LHCN-M2 (cell line): ENCODE measurements around the gene SPCS2. TPM values are rescaled to one million over a fixed set of nuclear protein-coding genes. Genes with fewer than 3 reads are reported as not detected.
"Not testable (repeated sequence)": the region's sequence is repeated elsewhere in the genome, so short reads cannot be mapped to it uniquely, and the experiment has no call there.

ENCODE experiments used
- DNase-seq: peaks from one replicate; pipeline ENCODE4 v3.0.0-alpha.2; 2012; ENCODE audit warnings: low read depth
- total RNA-seq: library from RNA; depleted of rRNA; stranded (reverse); fragments of >200 nt; gene quantifications from 2 replicates; pipeline ENCODE4 v1.2.3, GENCODE V29; 2014; rRNA removed

Gene SPCS2
- total RNA-seq, 1 experiment from 2014 or later = 60.1 TPM

GRCh38 chr11:75000975-75001354, 51.9 kb downstream of the SPCS2 start:
- DNase-seq = no peak

DNA sequence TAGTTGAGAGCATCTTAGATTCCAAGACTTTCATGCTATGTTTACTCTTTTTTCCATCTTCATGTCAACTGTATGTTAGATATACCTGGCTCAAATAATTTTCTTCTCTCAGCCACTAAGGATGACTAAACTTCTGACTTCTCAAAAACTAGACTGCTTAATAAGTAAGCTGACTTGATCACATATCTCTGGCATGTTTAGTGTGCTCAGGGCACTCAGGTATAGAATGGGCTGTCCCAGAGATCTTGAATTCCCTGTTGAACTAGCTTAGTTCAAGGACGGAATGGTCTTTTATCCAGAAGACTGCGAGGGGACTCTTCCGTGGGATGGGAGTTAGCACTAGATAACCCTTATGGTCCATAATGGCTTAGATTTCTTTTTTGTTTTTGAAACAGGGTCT, 52.6 kb downstream of the SPCS2 start:
- DNase-seq = no peak

DNA sequence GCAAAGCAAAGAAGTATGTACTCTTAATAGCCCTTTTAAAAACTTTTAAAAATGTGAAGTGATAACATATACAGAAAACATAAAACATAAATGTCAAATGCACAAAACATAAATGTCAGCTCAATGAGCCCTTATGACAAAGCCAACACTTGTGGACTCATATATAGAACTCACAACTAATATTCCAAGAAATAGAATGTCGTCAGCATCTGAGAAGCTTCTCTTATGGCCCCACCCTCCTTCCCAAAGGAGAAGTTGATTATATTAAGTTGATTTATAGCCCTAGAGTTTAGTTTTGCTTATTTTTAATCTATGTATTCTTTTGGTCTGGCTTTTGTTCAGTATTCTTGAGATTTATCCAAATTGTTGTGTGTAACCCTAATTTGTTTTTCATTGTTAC, 53.5 kb downstream of the SPCS2 start:
- no peak for DNase-seq

GRCh38 chr11:75004215-75004614, 55.1 kb downstream of the SPCS2 start:
- no peak for DNase-seq

GRCh38 chr11:75011357-75011756, 62.3 kb downstream of the SPCS2 start:
- no peak for DNase-seq

DNA sequence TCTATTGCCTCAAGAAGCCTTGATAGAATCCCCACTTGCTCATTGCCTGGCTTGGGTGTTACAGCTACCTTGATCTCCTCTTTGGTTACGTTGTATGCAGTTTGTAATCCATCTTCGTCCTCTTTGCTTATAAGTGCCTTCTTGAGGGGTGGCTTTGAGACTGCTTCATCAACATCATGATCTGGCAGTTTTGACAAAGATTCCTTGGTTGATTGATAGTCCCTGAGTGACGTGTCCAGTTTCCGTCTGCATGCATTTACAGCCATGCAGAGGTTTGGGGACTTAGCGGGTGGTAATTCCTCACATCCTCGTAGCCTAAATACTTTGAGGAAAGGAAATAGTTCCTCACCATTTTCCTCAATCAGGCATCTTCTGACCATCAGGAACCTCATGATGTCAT, 62.8 kb downstream of the SPCS2 start:
- DNase-seq = no peak

DNA sequence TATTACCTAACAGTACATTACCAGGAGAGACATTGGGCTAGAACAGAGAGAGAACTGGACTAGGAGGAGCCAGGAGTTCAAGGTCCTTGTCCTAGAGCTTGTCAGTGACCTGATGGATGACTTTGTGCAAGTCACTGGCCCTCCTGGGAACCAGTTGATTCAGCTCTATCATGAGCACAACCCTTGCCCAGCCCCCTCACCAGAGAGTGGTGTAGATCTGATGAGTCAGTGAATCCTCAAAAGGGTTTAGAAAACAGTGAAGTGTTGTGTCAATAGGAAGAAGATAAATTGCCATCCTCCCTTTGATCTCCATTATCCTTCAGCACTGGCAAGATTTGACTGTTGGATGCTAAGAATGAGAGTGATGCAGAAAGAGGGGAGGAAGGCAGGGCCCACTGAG, 64.0 kb downstream of the SPCS2 start:
- peak; percentile 45 for DNase-seq

GRCh38 chr11:75014129-75014528, 65.1 kb downstream of the SPCS2 start:
- peak; percentile 70 for DNase-seq

- DNase-seq = not testable (repeated sequence)
Observed at GRCh38 chr11:75019200-75019599, 70.1 kb downstream of the SPCS2 start.

DNA sequence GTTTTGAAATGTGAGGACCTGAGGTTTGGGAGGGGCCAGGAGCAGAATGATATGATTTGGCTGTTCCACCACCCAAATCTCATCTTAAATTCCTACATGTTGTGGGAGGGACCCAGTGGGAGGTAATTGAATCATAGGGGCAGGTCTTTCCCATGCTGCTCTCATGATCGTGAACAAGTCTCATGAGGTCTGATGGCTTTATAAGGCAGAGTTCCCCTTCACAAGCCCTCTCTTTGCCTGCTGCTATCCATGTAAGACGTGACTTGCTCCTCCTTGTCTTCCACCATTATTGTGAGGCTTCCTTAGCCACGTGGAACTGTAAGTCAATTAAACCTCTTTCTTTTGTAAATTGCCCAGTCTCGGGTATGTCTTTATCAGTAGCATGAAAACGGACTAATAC, 71.3 kb downstream of the SPCS2 start:
- DNase-seq = not testable (repeated sequence)

GRCh38 chr11:75022296-75022695, 73.2 kb downstream of the SPCS2 start:
- DNase-seq = no peak

GRCh38 chr11:75022759-75023396, 73.8 kb downstream of the SPCS2 start:
- DNase-seq = peak; percentile 77

- no peak for DNase-seq
Observed at GRCh38 chr11:75023446-75024067, 74.5 kb downstream of the SPCS2 start.

DNA sequence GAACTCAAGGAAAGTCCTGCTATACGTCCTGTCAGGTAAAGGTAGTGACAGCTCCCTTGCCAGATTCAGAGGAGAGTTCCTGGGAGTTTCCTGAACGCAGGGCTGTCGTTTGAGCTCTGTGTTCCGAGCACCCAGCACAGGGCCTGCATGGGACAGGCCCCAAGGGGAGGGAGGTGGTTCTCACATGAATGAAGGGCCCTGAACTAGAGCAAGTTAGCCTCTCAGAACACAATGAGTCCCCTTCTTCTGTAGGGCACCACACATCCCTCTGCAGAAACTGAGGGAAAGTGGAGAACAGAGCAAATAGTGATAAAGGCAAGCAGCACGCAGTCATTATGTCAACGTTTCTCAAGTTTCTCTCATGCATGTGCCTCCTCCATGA, 75.0 kb downstream of the SPCS2 start:
- no peak for DNase-seq

DNA sequence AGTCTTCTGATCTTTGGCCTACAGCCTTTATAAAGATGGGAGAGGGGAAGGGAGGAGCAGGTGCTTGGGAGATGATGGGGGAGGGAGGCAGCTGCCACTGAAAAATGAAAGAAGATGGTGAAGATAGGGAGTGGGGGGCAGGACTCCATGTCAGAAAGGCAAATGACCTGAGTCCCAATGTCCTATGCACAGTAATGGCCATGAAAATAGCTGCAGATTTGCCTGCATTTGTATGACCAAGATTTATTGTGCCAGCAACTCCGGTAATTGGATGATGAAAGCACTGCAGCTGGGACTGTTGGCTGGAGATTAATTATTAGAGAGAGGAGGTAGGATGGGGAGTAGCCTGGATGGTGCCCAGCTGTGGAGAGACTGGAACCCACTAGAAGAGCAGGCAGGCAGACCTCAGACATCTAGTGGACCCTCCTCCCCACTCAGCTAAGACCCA, 75.7 kb downstream of the SPCS2 start:
- no peak for DNase-seq

- DNase-seq = no peak
Observed at GRCh38 chr11:75025561-75025960, 76.5 kb downstream of the SPCS2 start.

DNA sequence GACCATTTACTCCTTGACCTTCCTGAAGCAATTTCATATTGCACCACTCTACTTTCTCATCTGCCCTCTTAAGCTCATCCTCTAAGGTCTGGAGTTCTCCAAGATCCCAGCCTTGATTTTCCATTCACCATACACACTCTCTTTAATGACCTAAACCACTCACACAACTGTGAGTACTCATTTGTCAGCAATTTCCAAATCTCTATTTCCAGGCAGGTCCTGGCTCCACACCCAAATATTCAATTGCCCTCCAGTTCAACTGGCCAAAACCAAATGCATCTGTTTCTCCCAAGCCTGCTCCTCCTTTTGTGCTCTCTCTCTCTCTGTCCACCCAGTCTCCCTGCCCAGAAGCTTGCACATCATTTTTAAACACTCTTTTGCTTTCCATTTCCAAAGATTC, 79.3 kb downstream of the SPCS2 start:
- DNase-seq = no peak

Other genes starting within 250 kb of the SPCS2 start
- not detected in 2 replicates for gene CHRDL2, start 217.8 kb upstream of the SPCS2 start, total RNA-seq
- gene RNF169, start 200.4 kb upstream of the SPCS2 start, total RNA-seq = 11.8 and 14.9 TPM in 2 replicates
- gene XRRA1, start 175 bp upstream of the SPCS2 start, total RNA-seq = 17.8 and 20.2 TPM in 2 replicates
- 7.7 and 8.8 TPM in 2 replicates for gene NEU3, start 39.7 kb downstream of the SPCS2 start, total RNA-seq
- not detected in 2 replicates for gene OR2AT4, start 147.6 kb downstream of the SPCS2 start, total RNA-seq
- gene SLCO2B1, start 201.8 kb downstream of the SPCS2 start, total RNA-seq = not detected in 2 replicates